GM18511 (cell line): ENCODE measurements around the gene PKP4.

Source experiments
- ATAC-seq: cut with Tn5 transposase; IDR thresholded peaks from one replicate; pipeline ENCODE4 v1.9.1; 2021; ENCODE audit warnings: mild to moderate bottlenecking, moderate library complexity; ENCODE audit not compliant: unreplicated experiment

Gene PKP4

GRCh38 chr2:158580760-158581159, 124.0 kb downstream of the PKP4 start:
- ATAC-seq, result no peak

GRCh38 chr2:158582670-158583069, 125.9 kb downstream of the PKP4 start:
- ATAC-seq, result no peak

- no peak for ATAC-seq
Measured at GRCh38 chr2:158583923-158584322, 127.2 kb downstream of the PKP4 start.

- no peak for ATAC-seq
Measured at GRCh38 chr2:158586491-158586890, 129.7 kb downstream of the PKP4 start.

GRCh38 chr2:158589303-158589702, 132.6 kb downstream of the PKP4 start:
- no peak for ATAC-seq

- ATAC-seq, result no peak
Measured at GRCh38 chr2:158598862-158599517, 142.2 kb downstream of the PKP4 start.

- no peak for ATAC-seq
Measured at GRCh38 chr2:158599609-158600008, 142.9 kb downstream of the PKP4 start.

- no peak for ATAC-seq
Measured at GRCh38 chr2:158600155-158600802, 143.5 kb downstream of the PKP4 start.

- no peak for ATAC-seq
Measured at GRCh38 chr2:158602027-158602426, 145.3 kb downstream of the PKP4 start.

GRCh38 chr2:158603205-158603604, 146.5 kb downstream of the PKP4 start:
- ATAC-seq, result no peak

GRCh38 chr2:158603986-158604385, 147.2 kb downstream of the PKP4 start:
- ATAC-seq, result no peak

GRCh38 chr2:158610059-158610458, 153.3 kb downstream of the PKP4 start:
- ATAC-seq, result no peak

GRCh38 chr2:158616480-158617000, 159.8 kb downstream of the PKP4 start:
- ATAC-seq, result no peak

- ATAC-seq, result no peak
Measured at GRCh38 chr2:158618891-158619490, 162.2 kb downstream of the PKP4 start.

GRCh38 chr2:158619496-158619895, 162.7 kb downstream of the PKP4 start:
- no peak for ATAC-seq

- ATAC-seq, result no peak
Measured at GRCh38 chr2:158620656-158621055, 163.9 kb downstream of the PKP4 start.

GRCh38 chr2:158624071-158624667, 167.4 kb downstream of the PKP4 start:
- no peak for ATAC-seq

GRCh38 chr2:158624961-158625360, 168.2 kb downstream of the PKP4 start:
- ATAC-seq, result no peak

- ATAC-seq, result no peak
Measured at GRCh38 chr2:158629116-158629515, 172.4 kb downstream of the PKP4 start.

GRCh38 chr2:158633261-158633660, 176.5 kb downstream of the PKP4 start:
- ATAC-seq, result no peak

- ATAC-seq, result no peak
Measured at GRCh38 chr2:158634627-158635026, 177.9 kb downstream of the PKP4 start.
